Tibial artery (tissue), 4 donors: Measurements from ENCODE around the gene CASP2.

Experiments used
- DNase-seq, 2 donors: peaks; one replicate each; pipeline ENCODE4 v3.0.0-alpha.2; 2019
- H3K27ac ChIP-seq, 2 donors: fragments of 200-600 bp; sonication (generic) in 1 of 2; 1 replicate in 1 of 2; 2 replicates in 1 of 2; pipeline ENCODE4 v1.5.1; 2018 to 2019; ENCODE audit warnings: mild to moderate bottlenecking in 1 of 2
- H3K27me3 ChIP-seq, 2 donors: fragments of 200-600 bp; sonication (generic) in 1 of 2; one replicate each; pipeline versions ENCODE4 v1.5.1 to v1.6.0; 2016 to 2019
- H3K36me3 ChIP-seq, 3 donors: fragments of 200-600 bp; sonication (generic) in 2 of 3; one replicate each; pipeline ENCODE4 v1.5.1; 2016 to 2019; ENCODE audit warnings: mild to moderate bottlenecking in 2 of 3
- H3K4me1 ChIP-seq, 4 donors: fragments of 200-600 bp; sonication (generic) in 2 of 4; 1 replicate in 3 of 4; 2 replicates in 1 of 4; pipeline ENCODE4 v1.5.1; 2016 to 2019
- H3K4me3 ChIP-seq, 2 donors: fragments of 200-600 bp; sonication (generic) in 1 of 2; 1 replicate in 1 of 2; 2 replicates in 1 of 2; pipeline ENCODE4 v1.5.1; 2018 to 2019; ENCODE audit warnings: mild to moderate bottlenecking in 2 of 2
- H3K9me3 ChIP-seq, 3 donors: fragments of 200-600 bp; sonication (generic) in 1 of 3; one replicate each; pipeline ENCODE4 v1.5.1; 2016 to 2019
- CTCF ChIP-seq, 2 experiments: fragments of 200-600 bp in 1 of 2; fragments of 450-650 bp in 1 of 2; IDR thresholded peaks; one replicate each; pipeline ENCODE4 v1.5.1; 2017 to 2019; ENCODE audit warnings: antibody characterized with exemption in 2 of 2, mild to moderate bottlenecking in 1 of 2, moderate library complexity in 1 of 2
- intact Hi-C: fragments of 100-400 bp; cut with DNase I; formaldehyde crosslinking; loops from one replicate; pipeline ENCODE4 v1.15.0; 2023; ENCODE audit warnings: low total_unique reads

The CASP2 gene

GRCh38 chr7:143322760-143323633 is 34.8 kb downstream of the CASP2 start:
- Histone ChIP-seq H3K9me3 (no peaks in the 10 kb centered on the region), H3K36me3 (no peaks in the 10 kb centered on the region), H3K4me3 (no peak overlapping the region), H3K4me1 (no peaks in the 10 kb centered on the region), H3K27me3 (peaks cover 0 to 4% of the 10 kb centered on the region in 2 donors), H3K27ac (no peak overlapping the region)
- TF ChIP-seq CTCF (IDR thresholded peaks at IDR 0.05): no peak
- DNase-seq: no peak
- intact Hi-C loops: no loop called here

- no peak for TF ChIP-seq CTCF (IDR thresholded peaks at IDR 0.05)
- Histone ChIP-seq H3K27me3 (peaks cover 0 to 4% of the 10 kb centered on the region in 2 donors), H3K9me3 (no peaks in the 10 kb centered on the region), H3K27ac (no peak overlapping the region), H3K4me3 (no peak overlapping the region), H3K4me1 (no peaks in the 10 kb centered on the region), H3K36me3 (no peaks in the 10 kb centered on the region)
- DNase-seq: no peak
- intact Hi-C loops: no loop called here
Observed at GRCh38 chr7:143323653-143324052, 35.5 kb downstream of the CASP2 start.

GRCh38 chr7:143325240-143325639 is 37.1 kb downstream of the CASP2 start:
- TF ChIP-seq CTCF (IDR thresholded peaks at IDR 0.05): no peak
- Histone ChIP-seq H3K36me3 (no peaks in the 10 kb centered on the region), H3K4me1 (no peaks in the 10 kb centered on the region), H3K27ac (no peak overlapping the region), H3K4me3 (no peak overlapping the region), H3K27me3 (peaks cover 0 to 4% of the 10 kb centered on the region in 2 donors), H3K9me3 (no peaks in the 10 kb centered on the region)
- intact Hi-C loops: no loop called here
- no peak for DNase-seq

- H3K4me1 ChIP-seq: no peaks in the 10 kb centered on the region
- H3K27ac ChIP-seq: no peak overlapping the region
- H3K27me3 ChIP-seq: peaks cover 0 to 4% of the 10 kb centered on the region in 2 donors
- no peak overlapping the region for H3K4me3 ChIP-seq
- H3K36me3 ChIP-seq: no peaks in the 10 kb centered on the region
- H3K9me3 ChIP-seq: no peaks in the 10 kb centered on the region
- intact Hi-C loops: no loop called here
- TF ChIP-seq CTCF (IDR thresholded peaks at IDR 0.05): no peak
- DNase-seq: no peak
Observed at GRCh38 chr7:143327903-143328302, 39.8 kb downstream of the CASP2 start.

GRCh38 chr7:143329471-143330170 is 41.5 kb downstream of the CASP2 start:
- no peak for TF ChIP-seq CTCF (IDR thresholded peaks at IDR 0.05)
- intact Hi-C loops: no loop called here
- Histone ChIP-seq H3K36me3 (no peaks in the 10 kb centered on the region), H3K4me3 (no peak overlapping the region), H3K4me1 (no peaks in the 10 kb centered on the region), H3K9me3 (no peaks in the 10 kb centered on the region), H3K27ac (no peak overlapping the region), H3K27me3 (no peaks in the 10 kb centered on the region)
- DNase-seq: no peak
